AG04450 (cell line): Measurements from ENCODE around the gene ZNF174. TPM values are rescaled to one million over a fixed set of nuclear protein-coding genes. Genes with fewer than 3 reads are reported as not detected.

Experiments
- CTCF ChIA-PET: fragments of 300-600, 350-600 bp; formaldehyde crosslinking; extraction: SDS; loops from one replicate; lab custom pipeline; 2022; ENCODE audit warnings: antibody characterized with exemption, inconsistent platforms; lab: Charles Lee
- POLR2A ChIA-PET: fragments of 350-600 bp; formaldehyde crosslinking; extraction: SDS; loops from one replicate; lab custom pipeline; 2021; ENCODE audit warnings: antibody characterized with exemption, inconsistent platforms; lab: Yijun Ruan, JAX
- DNase-seq: peaks from one replicate; pipeline ENCODE4 v3.0.0-alpha.2; 2011; ENCODE audit warnings: low read depth, low spot score
- H3K27ac ChIP-seq: one replicate; pipeline ENCODE4 v1.5.1; 2012; ENCODE audit warnings: low read depth, low read length, control low read depth
- H3K27me3 ChIP-seq: one replicate; pipeline ENCODE4 v1.6.0; 2012; ENCODE audit warnings: low read length; ENCODE audit not compliant: control insufficient read depth, insufficient read depth
- H3K4me3 ChIP-seq: 2 replicates; pipeline ENCODE4 v1.5.1; 2011; ENCODE audit warnings: mild to moderate bottlenecking, low read depth, low read length, control low read depth
- H3K9me3 ChIP-seq: 2 replicates; pipeline ENCODE4 v1.5.1; 2012; ENCODE audit warnings: low read length; ENCODE audit not compliant: control insufficient read depth, insufficient read depth
- polyA plus RNA-seq: library from polyadenylated mRNA; depleted of rRNA; stranded (reverse); fragments of >200 nt; gene quantifications from 2 replicates; pipeline ENCODE4 v1.2.3, GENCODE V29; 2011
- TF ChIP-seq, protein P1 (sequence below): IDR thresholded peaks from 2 replicates; pipeline ENCODE4 v1.5.1; 2011; ENCODE audit warnings: low read depth, low read length, control low read depth, inconsistent platforms

Gene ZNF174
- polyA plus RNA-seq, 1 experiment, result 10.9 TPM

DNA sequence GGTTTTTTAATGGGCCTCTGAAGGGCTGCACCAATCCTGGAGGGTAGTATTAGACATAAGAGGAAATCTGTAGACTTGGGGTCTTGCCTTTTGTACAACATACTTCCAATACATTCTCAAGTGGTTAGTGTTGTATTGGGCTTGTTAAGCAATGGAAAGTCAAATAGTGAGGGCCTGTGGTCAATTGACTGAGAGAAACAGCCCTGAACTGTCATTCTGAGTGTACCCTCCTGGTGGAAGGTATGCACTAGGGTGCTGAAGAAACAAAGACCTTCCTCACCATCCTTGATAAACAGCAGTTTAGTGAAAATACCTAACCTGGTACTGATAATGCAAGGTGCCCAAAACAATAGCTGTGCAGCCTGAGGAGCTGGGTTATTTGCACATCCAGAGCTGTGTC, 23.1 kb upstream of the ZNF174 start:
- CTCF ChIA-PET, result no interaction called here
- H3K27ac ChIP-seq, result no peak overlapping the region
- H3K4me3 ChIP-seq, result no peak overlapping the region
- POLR2A ChIA-PET, result no interaction called here
- no peaks in the 10 kb centered on the region for H3K27me3 ChIP-seq
- H3K9me3 ChIP-seq, result peaks cover 52% of the 10 kb centered on the region
- TF ChIP-seq, protein P1, sequence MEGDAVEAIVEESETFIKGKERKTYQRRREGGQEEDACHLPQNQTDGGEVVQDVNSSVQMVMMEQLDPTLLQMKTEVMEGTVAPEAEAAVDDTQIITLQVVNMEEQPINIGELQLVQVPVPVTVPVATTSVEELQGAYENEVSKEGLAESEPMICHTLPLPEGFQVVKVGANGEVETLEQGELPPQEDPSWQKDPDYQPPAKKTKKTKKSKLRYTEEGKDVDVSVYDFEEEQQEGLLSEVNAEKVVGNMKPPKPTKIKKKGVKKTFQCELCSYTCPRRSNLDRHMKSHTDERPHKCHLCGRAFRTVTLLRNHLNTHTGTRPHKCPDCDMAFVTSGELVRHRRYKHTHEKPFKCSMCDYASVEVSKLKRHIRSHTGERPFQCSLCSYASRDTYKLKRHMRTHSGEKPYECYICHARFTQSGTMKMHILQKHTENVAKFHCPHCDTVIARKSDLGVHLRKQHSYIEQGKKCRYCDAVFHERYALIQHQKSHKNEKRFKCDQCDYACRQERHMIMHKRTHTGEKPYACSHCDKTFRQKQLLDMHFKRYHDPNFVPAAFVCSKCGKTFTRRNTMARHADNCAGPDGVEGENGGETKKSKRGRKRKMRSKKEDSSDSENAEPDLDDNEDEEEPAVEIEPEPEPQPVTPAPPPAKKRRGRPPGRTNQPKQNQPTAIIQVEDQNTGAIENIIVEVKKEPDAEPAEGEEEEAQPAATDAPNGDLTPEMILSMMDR, result no peak
- DNase-seq, result no peak

- peaks cover 67% of the 10 kb centered on the region for H3K9me3 ChIP-seq
- ChIA-PET CTCF (interaction anchor here (0.7 kb wide), 1 partner anchor 792 kb away, joined by 3 read pairs; no protein-coding TSS in a partner anchor), POLR2A (no interaction called here)
- DNase-seq, result no peak
- H3K27me3 ChIP-seq, result no peaks in the 10 kb centered on the region
- no peak overlapping the region for H3K4me3 ChIP-seq
- TF ChIP-seq, protein P1, result no peak
- H3K27ac ChIP-seq, result no peak overlapping the region
Observed at GRCh38 chr16:3383045-3383448, 18.0 kb upstream of the ZNF174 start.

DNA sequence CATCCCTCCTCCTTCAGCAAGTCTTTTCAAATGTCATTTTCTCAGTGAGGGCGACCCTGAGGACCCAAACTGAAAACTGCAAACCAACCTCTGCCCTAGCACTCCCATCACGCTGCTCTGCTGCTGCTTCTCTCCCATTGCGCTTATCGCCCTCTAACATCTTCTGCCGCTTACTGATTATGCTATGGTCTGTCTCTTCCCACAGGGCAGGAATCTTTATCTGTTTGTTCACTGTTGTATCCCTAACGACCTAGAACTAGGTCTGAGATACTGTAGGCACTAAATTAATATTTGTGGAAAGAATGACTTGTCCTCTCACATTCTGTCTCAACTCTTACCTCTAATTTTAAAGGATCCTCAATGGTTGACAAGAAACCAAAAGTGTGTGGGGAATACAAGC, 12.7 kb upstream of the ZNF174 start:
- DNase-seq, result no peak
- ChIA-PET CTCF (no interaction called here), POLR2A (no interaction called here)
- H3K9me3 ChIP-seq, result peaks cover 60% of the 10 kb centered on the region
- no peak overlapping the region for H3K4me3 ChIP-seq
- H3K27ac ChIP-seq, result no peak overlapping the region
- no peaks in the 10 kb centered on the region for H3K27me3 ChIP-seq
- TF ChIP-seq, protein P1, result no peak

DNA sequence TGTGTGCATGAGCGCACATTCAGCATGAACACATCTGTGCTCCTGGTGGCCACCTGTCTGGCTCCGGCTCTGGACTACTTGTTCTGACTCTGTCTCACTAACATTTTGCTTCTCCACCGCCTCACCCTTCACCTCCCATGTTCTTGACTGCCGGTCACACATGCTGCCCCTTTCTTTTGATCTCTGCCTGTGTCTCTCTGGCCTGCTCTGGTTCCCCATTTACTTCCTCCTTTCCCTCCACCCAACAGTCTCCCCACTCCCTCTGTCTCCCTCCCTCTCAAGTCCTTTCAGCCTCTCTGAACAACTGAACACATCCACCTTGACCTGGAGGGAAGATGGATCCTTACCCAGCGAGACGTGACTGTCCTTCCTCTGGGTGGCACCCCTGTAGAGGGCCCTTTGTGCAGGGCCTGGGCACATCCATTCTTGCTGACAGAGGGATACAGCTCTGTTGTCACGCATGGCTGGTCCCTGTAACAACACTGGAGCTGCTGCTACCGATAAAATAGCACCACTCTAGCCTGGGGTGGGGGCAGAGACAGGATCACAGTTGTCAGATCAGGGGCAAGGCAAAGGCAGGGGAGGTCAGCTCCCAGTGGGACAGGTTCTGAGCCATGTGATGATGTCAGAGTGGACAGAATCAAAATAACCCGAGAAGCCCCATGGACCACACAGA, 11.2 kb upstream of the ZNF174 start:
- peaks cover 55% of the 10 kb centered on the region for H3K9me3 ChIP-seq
- POLR2A ChIA-PET, result no interaction called here

GRCh38 chr16:3400446-3400778, 603 bp upstream of the ZNF174 start:
- Histone ChIP-seq H3K27me3 (no peaks in the 10 kb centered on the region), H3K27ac (peak overlapping the region; percentile 57), H3K4me3 (peak overlapping the region; percentile 95), H3K9me3 (peaks cover 50% of the 10 kb centered on the region)
- ChIA-PET CTCF (no interaction called here), POLR2A (interaction anchor here (0.5 to 2.7 kb wide), 5 partner anchors 35 to 99 kb away, joined by 3 to 8 read pairs (median 8); partner anchors contain the start of genes NAA60, OR2C1 and ZNF597)
- TF ChIP-seq, protein P1, result no peak
- DNase-seq, result no peak

More for the DNA sequence above, 11.2 kb upstream of the ZNF174 start:
- Histone ChIP-seq H3K27me3 (no peaks in the 10 kb centered on the region), H3K27ac (no peak overlapping the region), H3K4me3 (no peak overlapping the region)
- no peak for DNase-seq
- TF ChIP-seq, protein P1, result no peak
- CTCF ChIA-PET, result no interaction called here
